ENCODE data around the gene AMDHD1.

DNA sequence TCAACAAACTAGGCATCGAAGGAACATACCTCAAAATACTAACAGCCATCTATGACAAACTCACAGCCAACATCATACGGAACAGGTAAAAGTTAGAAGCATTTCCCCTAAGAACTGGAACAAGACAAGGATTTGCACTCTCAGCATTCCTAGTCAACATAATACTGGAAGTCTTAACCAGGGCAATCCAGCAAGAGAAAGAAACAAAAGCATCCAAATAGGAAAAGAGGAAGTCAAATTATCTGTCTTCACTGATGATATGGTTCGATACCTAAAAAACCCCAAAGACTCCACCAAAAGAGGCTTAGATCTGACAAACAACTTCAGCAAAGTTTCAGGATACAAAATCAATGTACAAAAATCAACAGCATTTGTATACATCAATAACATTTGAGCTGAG lies 33.3 kb upstream of the AMDHD1 start:
- TF ChIP-seq POLR2AphosphoS5 (IDR thresholded peaks at IDR 0.05; ENCODE audit: low read depth, low read length) (no peak), TAF1 (IDR thresholded peaks at IDR 0.05; ENCODE audit: borderline replicate concordance, low read depth, low read length) (no peak)

Measured in GM12892 (cell line).